ENCODE measurements around the gene ANKAR. TPM values are rescaled to one million over a fixed set of nuclear protein-coding genes. Genes with fewer than 3 reads are reported as not detected.
"Not testable (repeated sequence)": the region's sequence is repeated elsewhere in the genome, so short reads cannot be mapped to it uniquely, and the experiment has no call there.

The ANKAR gene
- total and polyA plus RNA-seq, 9 of the 15 experiments (the other 6 are each of a cell fraction or from before 2014, with no cell fraction given), result 0.04 to 0.52 (median 0.39) TPM

GRCh38 chr2:189717593-189717992, 43.1 kb downstream of the ANKAR start:
- H3K4me2 ChIP-seq (ENCODE audit: insufficient read depth, low read length); H3K36me3 ChIP-seq (ENCODE audit: control insufficient read depth, insufficient read depth, low read length); H3K9ac ChIP-seq (ENCODE audit: insufficient read depth in 1 of 2, low read depth in 2 of 2, low read length in 2 of 2); ATAC-seq; H3K9me3 ChIP-seq (replicated peaks; ENCODE audit: control insufficient read depth, insufficient read depth, low read depth, low read length); H3K79me2 ChIP-seq (ENCODE audit: control insufficient read depth, insufficient read depth, low read length); CTCF ChIA-PET (ENCODE audit: low intra/inter-chr PET ratio); H4K20me1 ChIP-seq (replicated peaks; ENCODE audit: control insufficient read depth, insufficient read depth, low read length); H3K27me3 ChIP-seq (ENCODE audit: control insufficient read depth in 2 of 2, insufficient read depth in 2 of 2, low read length in 2 of 2); H3K4me1 ChIP-seq (replicated peaks in 1 of 2; ENCODE audit: control insufficient read depth in 2 of 2, insufficient read depth in 2 of 2, low read length in 2 of 2); BruUV-seq (replicated peaks); DNase-seq (ENCODE audit: extremely low read depth in 1 of 4, low spot score in 3 of 4); H3K9me1 ChIP-seq (ENCODE audit: control insufficient read depth, insufficient read depth, low read length); FAIRE-seq; H3K4me3 ChIP-seq; intact Hi-C loops (cut with micrococcal nuclease); H3K27ac ChIP-seq (ENCODE audit: extremely low read depth, low read depth, low read length); H2AFZ ChIP-seq (ENCODE audit: low read depth, low read length); in situ Hi-C loops (cut with MboI): not testable (repeated sequence)
- 10% methylated on average over 1 of the region's 1 CpG for WGBS (ENCODE audit: insufficient coverage, low coverage, missing lambda C conversion rate)
- TF ChIP-seq ZNF146 (CRISPR knock-in tag; IDR thresholded peaks at IDR 0.05; ENCODE audit: unreplicated experiment), result peak; percentile 52
- POLR2A ChIA-PET, result interaction anchor here (0.6 kb wide), 1 partner anchor 219 kb away, joined by 3 read pairs; no protein-coding TSS in a partner anchor

- in situ Hi-C loops (cut with MboI) (no loop called here), intact Hi-C loops (cut with micrococcal nuclease) (no loop called here)
- H3K27me3 ChIP-seq (ENCODE audit: control insufficient read depth in 2 of 2, insufficient read depth in 2 of 2, low read length in 2 of 2), result no peaks in the 10 kb centered on the region
- no peak overlapping the region for H2AFZ ChIP-seq (ENCODE audit: low read depth, low read length)
- no peaks in the 10 kb centered on the region for H3K79me2 ChIP-seq (ENCODE audit: control insufficient read depth, insufficient read depth, low read length)
- DNase-seq (ENCODE audit: extremely low read depth in 1 of 4, low spot score in 3 of 4), result no peak
- no peaks in the 10 kb centered on the region for H3K9me3 ChIP-seq (replicated peaks; ENCODE audit: control insufficient read depth, insufficient read depth, low read depth, low read length)
- ATAC-seq, result no peak
- FAIRE-seq, result no peak
- H3K27ac ChIP-seq (ENCODE audit: extremely low read depth, low read depth, low read length), result no peak overlapping the region
- CTCF ChIA-PET (ENCODE audit: low intra/inter-chr PET ratio), result no interaction called here
- H3K9ac ChIP-seq (ENCODE audit: insufficient read depth in 1 of 2, low read depth in 2 of 2, low read length in 2 of 2), result no peak overlapping the region
- no TSS peak for BruUV-seq (replicated peaks)
- H3K36me3 ChIP-seq (ENCODE audit: control insufficient read depth, insufficient read depth, low read length), result no peaks in the 10 kb centered on the region
- H3K4me1 ChIP-seq (replicated peaks in 1 of 2; ENCODE audit: control insufficient read depth in 2 of 2, insufficient read depth in 2 of 2, low read length in 2 of 2), result no peaks in the 10 kb centered on the region
- H3K9me1 ChIP-seq (ENCODE audit: control insufficient read depth, insufficient read depth, low read length), result no peaks in the 10 kb centered on the region
- TF ChIP-seq RAD21 (CRISPR knock-in tag; conservative IDR thresholded peaks at IDR 0.05 in 1 of 2, IDR thresholded peaks at IDR 0.05 in 1 of 2) (no peak), ZNF408 (CRISPR knock-in tag; IDR thresholded peaks at IDR 0.05; ENCODE audit: low read depth) (no peak), ZNF316 (IDR thresholded peaks at IDR 0.05) (no peak), CBX5 (IDR thresholded peaks at IDR 0.05; ENCODE audit: borderline replicate concordance, low read depth) (no peak), XRCC3 (IDR thresholded peaks at IDR 0.05) (no peak), ARNT (IDR thresholded peaks at IDR 0.05) (no peak), ZFP30 (CRISPR knock-in tag; IDR thresholded peaks at IDR 0.05; ENCODE audit: borderline replicate concordance) (no peak), NR2C1 (IDR thresholded peaks at IDR 0.05) (no peak), NR2C1 (tag; IDR thresholded peaks at IDR 0.05) (no peak)
- no peak overlapping the region for H3K4me3 ChIP-seq
- POLR2A ChIA-PET, result no interaction called here
- H4K20me1 ChIP-seq (replicated peaks; ENCODE audit: control insufficient read depth, insufficient read depth, low read length), result no peaks in the 10 kb centered on the region
- WGBS (ENCODE audit: insufficient coverage, low coverage, missing lambda C conversion rate), result 24% methylated on average over 4 of the region's 4 CpGs
- H3K4me2 ChIP-seq (ENCODE audit: insufficient read depth, low read length), result no peak overlapping the region
Measured at GRCh38 chr2:189719571-189719970, 45.1 kb downstream of the ANKAR start.

Measured in K562 (cell line).